Lower lobe of right lung (tissue), 2 donors: ENCODE results near the gene HRH2. TPM values are rescaled to one million over a fixed set of nuclear protein-coding genes. Genes with fewer than 3 reads are reported as not detected.

ENCODE experiments used
- ATAC-seq, 2 donors: fragments of 200-7000 bp; cut with Tn5 transposase; one replicate each; pipeline ENCODE4 v1.9.1; 2020 to 2022; ENCODE audit warnings: mild to moderate bottlenecking in 2 of 2, moderate library complexity in 2 of 2
- DNase-seq: peaks from one replicate; pipeline ENCODE4 v3.0.0-alpha.2; 2020
- H3K27ac ChIP-seq: fragments of 200-600 bp; one replicate; pipeline ENCODE4 v1.8.0; 2022
- H3K27me3 ChIP-seq: fragments of 200-600 bp; one replicate; pipeline ENCODE4 v1.8.0; 2022; ENCODE audit warnings: low read depth
- H3K36me3 ChIP-seq: fragments of 200-600 bp; one replicate; pipeline ENCODE4 v1.8.0; 2022; ENCODE audit warnings: mild to moderate bottlenecking
- H3K4me1 ChIP-seq: fragments of 200-600 bp; one replicate; pipeline ENCODE4 v1.8.0; 2022
- H3K4me3 ChIP-seq: fragments of 200-600 bp; one replicate; pipeline ENCODE4 v1.8.0; 2022; ENCODE audit warnings: mild to moderate bottlenecking
- H3K9me3 ChIP-seq: fragments of 200-600 bp; one replicate; pipeline ENCODE4 v1.8.0; 2022
- CTCF ChIP-seq: fragments of 200-600 bp; IDR thresholded peaks from one replicate; pipeline ENCODE4 v1.8.0; 2022; ENCODE audit warnings: antibody characterized with exemption, mild to moderate bottlenecking
- intact Hi-C: fragments of 100-400 bp; cut with DNase I; formaldehyde crosslinking; loops from one replicate; pipeline ENCODE4 v1.11.0; 2022
- long read RNA-seq: library from polyadenylated mRNA; unstranded; transcript quantifications from one replicate; pipeline ENCODE4 v2.0.0, GENCODE V29; 2021
- total RNA-seq: library from RNA; stranded (reverse); fragmentation: NEBNext Ultra II Directional; extraction: Animal tissue kit (Norgen Biotek cat#: 25700); gene quantifications from one replicate; pipeline ENCODE4 v1.2.1, GENCODE V29; 2021
- donor health status: DM: no; HTN: yes; CAD: no; lungs with severe emphysema.

The HRH2 gene
- 9.6 TPM for total RNA-seq
- long read RNA-seq, partial matches to known transcripts: 4 of 9 reads
- long read RNA-seq, other reads (novel, unspliced or antisense): 5 of 9 reads

GRCh38 chr5:175657593-175658271 is at the start of gene HRH2:
TSS of gene HRH2 (plus strand) at chr5:175658071. CDS start at chr5:175683234, 25,163 bp downstream.
- Histone ChIP-seq H3K4me3 (peak within 1 kb of the TSS; percentile 57), H3K4me1 (peaks cover 26% of the 10 kb centered on the region), H3K36me3 (no peaks in the 10 kb centered on the region), H3K27ac (peak within 1 kb of the TSS; percentile 65), H3K27me3 (peaks cover 60% of the 10 kb centered on the region), H3K9me3 (no peaks in the 10 kb centered on the region)
- peak; percentile 69 for DNase-seq
- TF ChIP-seq CTCF: no peak
- intact Hi-C loops: no loop called here
- peak; percentile 43 to 66 for ATAC-seq

DNA sequence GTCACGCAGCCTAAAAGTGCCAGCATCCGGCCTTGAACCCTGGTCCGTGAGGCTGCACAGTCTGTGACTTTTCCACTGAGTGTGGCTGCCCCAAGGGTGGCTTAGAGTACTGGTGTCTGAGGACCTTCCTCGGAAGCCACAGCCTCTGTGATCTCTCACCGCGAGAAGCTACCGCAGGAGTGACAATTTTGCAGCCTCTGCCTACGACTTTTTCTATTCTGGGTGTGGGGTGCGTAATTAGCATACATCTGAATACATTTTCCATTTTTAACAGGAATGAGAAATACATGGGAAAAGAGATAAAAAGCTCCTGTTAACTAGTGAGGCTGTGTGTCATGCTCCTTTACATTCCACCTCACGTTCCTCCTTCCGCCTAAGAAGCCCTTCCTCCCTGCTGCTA is 48.3 kb upstream of the HRH2 start:
- no peak for ATAC-seq
- Histone ChIP-seq H3K36me3 (no peaks in the 10 kb centered on the region), H3K4me1 (no peaks in the 10 kb centered on the region), H3K4me3 (no peak overlapping the region), H3K27ac (no peak overlapping the region), H3K9me3 (no peaks in the 10 kb centered on the region), H3K27me3 (peaks cover 9% of the 10 kb centered on the region)
- no peak for DNase-seq
- TF ChIP-seq CTCF: no peak
- intact Hi-C loops: no loop called here

DNA sequence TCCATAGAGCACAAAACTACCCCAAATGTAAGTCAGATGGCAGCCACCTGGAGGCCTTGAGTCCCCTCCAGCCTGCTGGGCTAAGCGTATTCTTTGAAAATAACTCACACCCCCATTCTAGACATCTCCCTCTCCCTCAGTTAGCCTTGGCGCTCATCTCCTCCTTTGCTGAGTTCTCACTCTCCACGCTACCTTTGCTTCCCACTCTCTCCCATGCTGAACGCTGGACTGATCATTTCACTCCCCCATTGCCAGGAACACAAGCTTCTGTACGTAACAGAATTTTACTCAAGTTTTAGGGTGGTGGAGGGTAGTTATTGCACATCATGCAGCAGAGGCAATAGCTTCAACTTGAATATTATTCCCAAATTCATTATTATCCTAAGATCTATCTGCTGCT is 47.5 kb upstream of the HRH2 start:
- no peak for TF ChIP-seq CTCF
- no peaks in the 10 kb centered on the region for H3K9me3 ChIP-seq
- no peak for ATAC-seq
- no peaks in the 10 kb centered on the region for H3K4me1 ChIP-seq
- intact Hi-C loops: no loop called here
- no peak overlapping the region for H3K4me3 ChIP-seq
- no peak for DNase-seq
- H3K27ac ChIP-seq: no peak overlapping the region
- peaks cover 9% of the 10 kb centered on the region for H3K27me3 ChIP-seq
- no peaks in the 10 kb centered on the region for H3K36me3 ChIP-seq

DNA sequence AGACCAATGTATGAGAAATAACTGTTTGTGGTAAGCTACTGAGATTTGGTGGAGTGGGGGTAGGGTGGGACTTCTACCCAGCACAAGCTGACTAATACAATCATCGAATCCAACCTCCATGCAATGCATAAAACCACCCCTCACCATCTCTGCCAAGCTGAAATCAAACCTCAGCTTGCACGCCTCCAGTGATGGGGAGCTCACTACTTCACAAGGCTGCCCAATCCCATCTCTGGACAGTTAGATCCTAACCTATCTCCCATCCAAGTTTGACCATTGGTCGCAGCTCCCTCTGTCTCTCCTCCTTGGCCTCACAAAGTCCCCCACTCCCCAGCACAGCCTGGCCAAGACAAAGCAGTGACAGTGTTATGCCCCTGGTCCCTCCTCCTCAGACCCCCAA is 47.0 kb upstream of the HRH2 start:
- H3K4me1 ChIP-seq: no peaks in the 10 kb centered on the region
- H3K36me3 ChIP-seq: no peaks in the 10 kb centered on the region
- intact Hi-C loops: no loop called here
- no peak overlapping the region for H3K27ac ChIP-seq
- no peak for DNase-seq
- no peak for TF ChIP-seq CTCF
- no peak overlapping the region for H3K4me3 ChIP-seq
- peaks cover 9% of the 10 kb centered on the region for H3K27me3 ChIP-seq
- H3K9me3 ChIP-seq: no peaks in the 10 kb centered on the region
- no peak for ATAC-seq

DNA sequence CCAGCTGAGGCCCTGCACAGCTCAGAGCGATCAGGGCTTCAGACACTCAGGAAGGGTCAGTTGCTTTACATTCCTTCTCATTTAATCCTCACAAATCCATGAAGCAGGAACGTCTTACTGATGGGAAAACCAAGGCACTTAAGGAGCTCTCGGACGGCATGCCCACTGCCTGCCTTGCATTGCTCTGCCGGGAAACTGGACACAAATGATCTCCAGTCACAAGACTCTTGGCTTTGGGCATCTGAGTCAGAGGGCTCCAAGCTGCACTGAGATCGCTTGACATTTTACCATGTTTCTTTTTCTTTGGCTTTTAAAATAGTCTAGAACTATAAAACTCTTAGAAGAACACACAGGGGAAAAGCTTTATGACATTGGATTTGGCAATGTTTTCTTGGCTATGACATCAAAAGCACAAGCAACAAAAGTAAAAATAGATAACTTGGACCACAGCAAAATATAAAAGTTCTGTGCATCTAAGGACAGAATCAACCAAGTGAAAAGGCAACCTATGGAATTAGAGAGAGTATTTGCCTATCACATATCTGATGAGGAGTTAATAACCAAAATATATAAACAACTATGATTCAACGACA is 43.6 kb upstream of the HRH2 start:
- ATAC-seq (no peak), DNase-seq (no peak)
- TF ChIP-seq CTCF: no peak
- no peak overlapping the region for H3K27ac ChIP-seq
- H3K9me3 ChIP-seq: no peaks in the 10 kb centered on the region
- H3K4me3 ChIP-seq: no peak overlapping the region
- H3K27me3 ChIP-seq: peaks cover 9% of the 10 kb centered on the region
- H3K4me1 ChIP-seq: no peaks in the 10 kb centered on the region
- no peaks in the 10 kb centered on the region for H3K36me3 ChIP-seq
- intact Hi-C loops: no loop called here
